ENCODE measurements around the gene WIPF2.
"Not testable (repeated sequence)": the region's sequence is repeated elsewhere in the genome, so short reads cannot be mapped to it uniquely, and the experiment has no call there.

The WIPF2 gene

GRCh38 chr17:40213914-40214313, 5.2 kb upstream of the WIPF2 start:
- not testable (repeated sequence) for H3K27me3 Mint-ChIP-seq; ATAC-seq (ENCODE audit: low read depth); H3K27ac Mint-ChIP-seq; H3K36me3 Mint-ChIP-seq; H3K4me1 Mint-ChIP-seq; H3K4me3 Mint-ChIP-seq; H3K9me3 Mint-ChIP-seq; DNase-seq (ENCODE audit: low spot score in 2 of 2)

GRCh38 chr17:40218006-40218739, 931 bp upstream of the WIPF2 start:
- Mint-ChIP-seq H3K9me3 (no peaks in the 10 kb centered on the region), H3K36me3 (peaks cover under 1% of the 10 kb centered on the region), H3K4me3 (peak overlapping the region; percentile 91), H3K27me3 (no peaks in the 10 kb centered on the region), H3K4me1 (peaks cover 18% of the 10 kb centered on the region), H3K27ac (peak overlapping the region; percentile 98)
- DNase-seq (ENCODE audit: low spot score in 2 of 2) (no peak), ATAC-seq (ENCODE audit: low read depth) (no peak)

GRCh38 chr17:40219594-40220338, 662 bp downstream of the WIPF2 start:
- ATAC-seq (ENCODE audit: low read depth): no peak
- peak; percentile 19 to 30 for DNase-seq (ENCODE audit: low spot score in 2 of 2)

GRCh38 chr17:40224718-40225550, 5.8 kb downstream of the WIPF2 start:
- Mint-ChIP-seq H3K27ac (peak overlapping the region; percentile 76), H3K27me3 (no peaks in the 10 kb centered on the region), H3K36me3 (peaks cover 10% of the 10 kb centered on the region), H3K4me3 (no peak overlapping the region), H3K4me1 (peaks cover 25% of the 10 kb centered on the region), H3K9me3 (no peaks in the 10 kb centered on the region)
- DNase-seq (ENCODE audit: low spot score in 2 of 2) (no peak), ATAC-seq (ENCODE audit: low read depth) (no peak)

More at GRCh38 chr17:40219594-40220338, 662 bp downstream of the WIPF2 start:
- Mint-ChIP-seq H3K9me3 (no peaks in the 10 kb centered on the region), H3K36me3 (peaks cover 6% of the 10 kb centered on the region), H3K27ac (peak overlapping the region; percentile 98), H3K27me3 (no peaks in the 10 kb centered on the region), H3K4me1 (peaks cover 25% of the 10 kb centered on the region), H3K4me3 (peak overlapping the region; percentile 91)

GRCh38 chr17:40229146-40229545, 10.0 kb downstream of the WIPF2 start:
- H3K27me3 Mint-ChIP-seq; H3K27ac Mint-ChIP-seq; ATAC-seq (ENCODE audit: low read depth); DNase-seq (ENCODE audit: low spot score in 2 of 2); H3K4me3 Mint-ChIP-seq; H3K9me3 Mint-ChIP-seq: not testable (repeated sequence)
- Mint-ChIP-seq H3K36me3 (peaks cover 15% of the 10 kb centered on the region), H3K4me1 (peaks cover 14% of the 10 kb centered on the region)

GRCh38 chr17:40230670-40231069, 11.6 kb downstream of the WIPF2 start:
- Mint-ChIP-seq H3K4me3 (no peak overlapping the region), H3K27ac (no peak overlapping the region), H3K27me3 (no peaks in the 10 kb centered on the region), H3K36me3 (peaks cover 15% of the 10 kb centered on the region), H3K4me1 (peaks cover 8% of the 10 kb centered on the region), H3K9me3 (no peaks in the 10 kb centered on the region)
- no peak for ATAC-seq (ENCODE audit: low read depth)
- no peak for DNase-seq (ENCODE audit: low spot score in 2 of 2)

GRCh38 chr17:40231928-40232327, 12.8 kb downstream of the WIPF2 start:
- H3K27ac Mint-ChIP-seq; H3K4me1 Mint-ChIP-seq; H3K4me3 Mint-ChIP-seq; H3K27me3 Mint-ChIP-seq; ATAC-seq (ENCODE audit: low read depth); DNase-seq (ENCODE audit: low spot score in 2 of 2); H3K9me3 Mint-ChIP-seq: not testable (repeated sequence)
- peaks cover 15% of the 10 kb centered on the region for H3K36me3 Mint-ChIP-seq

GRCh38 chr17:40241252-40241834, 22.2 kb downstream of the WIPF2 start:
- H3K27me3 Mint-ChIP-seq: no peaks in the 10 kb centered on the region
- H3K4me3 Mint-ChIP-seq: no peak overlapping the region
- H3K27ac Mint-ChIP-seq: peak overlapping the region; percentile 53
- H3K9me3 Mint-ChIP-seq: no peaks in the 10 kb centered on the region
- no peak for ATAC-seq (ENCODE audit: low read depth)
- no peak for DNase-seq (ENCODE audit: low spot score in 2 of 2)
- peaks cover 9% of the 10 kb centered on the region for H3K36me3 Mint-ChIP-seq
- H3K4me1 Mint-ChIP-seq: peaks cover 15% of the 10 kb centered on the region

- no peak for DNase-seq (ENCODE audit: low spot score in 2 of 2)
- ATAC-seq (ENCODE audit: low read depth): no peak
- H3K27ac Mint-ChIP-seq: no peak overlapping the region
- no peak overlapping the region for H3K4me3 Mint-ChIP-seq
- H3K9me3 Mint-ChIP-seq: no peaks in the 10 kb centered on the region
- H3K27me3 Mint-ChIP-seq: no peaks in the 10 kb centered on the region
- peaks cover 6% of the 10 kb centered on the region for H3K36me3 Mint-ChIP-seq
- H3K4me1 Mint-ChIP-seq: peaks cover 15% of the 10 kb centered on the region
Measured at GRCh38 chr17:40242774-40243173, 23.7 kb downstream of the WIPF2 start.

- H3K9me3 Mint-ChIP-seq: no peaks in the 10 kb centered on the region
- H3K27ac Mint-ChIP-seq: peak overlapping the region; percentile 57
- H3K4me1 Mint-ChIP-seq: peaks cover 15% of the 10 kb centered on the region
- peaks cover 6% of the 10 kb centered on the region for H3K36me3 Mint-ChIP-seq
- ATAC-seq (ENCODE audit: low read depth) (no peak), DNase-seq (ENCODE audit: low spot score in 2 of 2) (no peak)
- no peaks in the 10 kb centered on the region for H3K27me3 Mint-ChIP-seq
- H3K4me3 Mint-ChIP-seq: no peak overlapping the region
Measured at GRCh38 chr17:40243761-40244160, 24.7 kb downstream of the WIPF2 start.

GRCh38 chr17:40244255-40244654, 25.2 kb downstream of the WIPF2 start:
- H3K27ac Mint-ChIP-seq: peak overlapping the region; percentile 57
- no peaks in the 10 kb centered on the region for H3K9me3 Mint-ChIP-seq
- no peak for DNase-seq (ENCODE audit: low spot score in 2 of 2)
- H3K36me3 Mint-ChIP-seq: peaks cover 5% of the 10 kb centered on the region
- no peak for ATAC-seq (ENCODE audit: low read depth)
- H3K4me3 Mint-ChIP-seq: no peak overlapping the region
- H3K27me3 Mint-ChIP-seq: no peaks in the 10 kb centered on the region
- peaks cover 20% of the 10 kb centered on the region for H3K4me1 Mint-ChIP-seq

- H3K36me3 Mint-ChIP-seq: peaks cover 1% of the 10 kb centered on the region
- H3K4me3 Mint-ChIP-seq: no peak overlapping the region
- H3K9me3 Mint-ChIP-seq: no peaks in the 10 kb centered on the region
- H3K4me1 Mint-ChIP-seq: peaks cover 13% of the 10 kb centered on the region
- H3K27me3 Mint-ChIP-seq: no peaks in the 10 kb centered on the region
- DNase-seq (ENCODE audit: low spot score in 2 of 2): no peak
- no peak for ATAC-seq (ENCODE audit: low read depth)
- no peak overlapping the region for H3K27ac Mint-ChIP-seq
Measured at GRCh38 chr17:40247926-40248495, 28.9 kb downstream of the WIPF2 start.

GRCh38 chr17:40248507-40248906, 29.4 kb downstream of the WIPF2 start:
- Mint-ChIP-seq H3K9me3 (no peaks in the 10 kb centered on the region), H3K4me1 (peaks cover 13% of the 10 kb centered on the region)
- ATAC-seq (ENCODE audit: low read depth): no peak

More at GRCh38 chr17:40248507-40248906, 29.4 kb downstream of the WIPF2 start:
- Mint-ChIP-seq H3K27ac (no peak overlapping the region), H3K4me3 (no peak overlapping the region), H3K36me3 (peaks cover 1% of the 10 kb centered on the region), H3K27me3 (no peaks in the 10 kb centered on the region)
- DNase-seq (ENCODE audit: low spot score in 2 of 2): no peak

All from memory B cell (primary cell).